Activated effector memory CD4-positive, alpha-beta T cell treated with Interleukin-2 at 50 U/mL for 16 hours (primary cell): Measurements from ENCODE around the gene ALKBH3.

ENCODE experiments used
- DNase-seq: peaks from one replicate; pipeline ENCODE4 v3.0.0-alpha.2; 2020

ALKBH3 gene

DNA sequence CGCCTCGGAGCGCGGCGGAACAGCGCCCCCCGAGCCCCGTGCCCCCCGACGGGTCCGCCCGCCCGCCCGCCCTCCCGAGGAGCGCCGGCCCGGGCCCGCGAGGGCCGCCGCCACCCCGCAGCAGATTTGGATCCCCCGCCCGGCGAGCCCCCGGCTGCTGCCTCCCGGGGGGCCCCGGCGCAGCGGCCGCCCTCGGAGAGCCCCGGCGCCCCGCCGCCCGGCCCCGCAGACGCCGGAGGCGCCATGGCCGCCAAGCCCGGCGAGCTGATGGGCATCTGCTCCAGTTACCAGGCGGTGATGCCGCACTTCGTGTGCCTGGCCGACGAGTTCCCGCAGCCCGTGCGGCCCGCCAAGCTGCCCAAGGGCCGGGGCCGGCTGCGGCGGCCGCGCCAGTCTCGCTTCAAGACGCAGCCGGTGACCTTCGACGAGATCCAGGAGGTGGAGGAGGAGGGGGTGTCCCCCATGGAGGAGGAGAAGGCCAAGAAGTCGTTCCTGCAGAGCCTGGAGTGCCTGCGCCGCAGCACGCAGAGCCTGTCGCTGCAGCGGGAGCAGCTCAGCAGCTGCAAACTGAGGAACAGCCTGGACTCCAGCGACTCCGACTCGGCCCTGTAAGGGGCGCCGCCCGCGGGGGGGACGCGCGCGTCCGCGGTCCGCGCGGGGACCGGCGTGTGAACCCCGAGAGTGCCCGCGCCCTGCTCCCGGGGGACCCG is 62.2 kb downstream of the ALKBH3 start:
- no peak for DNase-seq

DNA sequence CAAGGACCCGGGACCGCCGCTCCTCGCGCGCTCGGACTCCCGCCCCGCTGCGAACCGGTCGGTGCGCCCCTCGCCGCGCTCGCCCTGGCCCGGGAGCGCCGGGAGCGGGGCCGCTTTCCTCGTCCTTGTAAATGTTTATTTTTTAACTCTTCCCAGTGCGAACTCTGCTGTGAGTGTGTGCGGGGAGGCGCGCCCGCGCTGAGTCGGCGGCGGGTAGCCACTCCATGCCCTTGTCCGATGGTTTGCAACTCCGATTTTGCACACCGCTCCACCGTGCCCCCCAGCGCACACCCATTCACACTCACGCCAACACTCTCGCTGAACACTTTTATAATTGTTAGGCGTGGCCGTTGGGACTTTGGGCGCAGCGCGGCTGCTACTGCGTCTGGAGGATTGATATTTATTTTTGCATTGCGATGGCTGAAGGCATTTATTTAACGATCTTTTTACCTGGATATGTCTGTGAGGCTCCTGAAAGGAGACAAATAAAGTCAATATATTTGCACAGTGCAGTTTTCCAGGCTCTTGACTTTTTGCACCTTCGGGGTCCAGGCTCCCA is 62.8 kb downstream of the ALKBH3 start:
- no peak for DNase-seq

DNA sequence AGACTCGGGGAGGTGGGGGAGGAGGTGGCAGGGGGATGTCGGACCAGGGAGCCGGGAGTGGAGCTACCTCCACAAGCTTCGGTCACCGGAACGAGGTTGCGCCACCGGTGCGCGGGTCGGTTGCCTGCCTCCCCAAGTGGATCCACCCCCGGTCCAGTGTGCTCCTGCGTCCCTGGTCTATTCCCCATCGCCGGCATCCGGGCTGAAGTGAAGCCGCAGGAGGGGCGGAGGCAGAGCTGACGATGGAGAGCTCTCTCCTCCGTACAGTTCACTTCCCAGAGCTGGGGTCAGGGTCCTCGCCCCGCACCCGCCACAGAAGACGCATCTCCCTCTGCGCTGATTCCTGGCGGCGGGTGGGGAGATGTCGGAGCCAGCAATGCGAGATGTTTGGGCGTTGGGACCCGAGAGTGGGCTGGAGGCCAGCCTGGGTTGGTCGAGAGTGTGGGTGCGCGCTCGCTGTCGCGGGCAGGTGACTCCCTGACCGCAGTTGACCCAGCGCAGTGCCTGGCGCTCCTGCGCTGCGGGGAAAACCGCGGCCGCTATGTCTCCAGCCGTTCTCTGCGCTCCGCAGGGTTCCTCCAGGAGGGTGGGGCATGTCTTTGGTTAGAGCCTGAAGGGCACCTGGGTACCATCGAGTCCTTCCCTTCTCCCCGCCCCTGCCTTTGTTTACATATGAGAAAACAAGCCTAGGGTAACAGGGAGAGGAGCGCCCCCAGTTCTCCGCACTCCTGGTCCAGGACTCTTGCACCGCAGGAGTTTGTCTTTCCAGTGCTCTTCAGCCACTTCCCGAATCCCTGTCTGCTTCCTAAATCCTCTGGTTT is 63.5 kb downstream of the ALKBH3 start:
- DNase-seq = no peak

DNA sequence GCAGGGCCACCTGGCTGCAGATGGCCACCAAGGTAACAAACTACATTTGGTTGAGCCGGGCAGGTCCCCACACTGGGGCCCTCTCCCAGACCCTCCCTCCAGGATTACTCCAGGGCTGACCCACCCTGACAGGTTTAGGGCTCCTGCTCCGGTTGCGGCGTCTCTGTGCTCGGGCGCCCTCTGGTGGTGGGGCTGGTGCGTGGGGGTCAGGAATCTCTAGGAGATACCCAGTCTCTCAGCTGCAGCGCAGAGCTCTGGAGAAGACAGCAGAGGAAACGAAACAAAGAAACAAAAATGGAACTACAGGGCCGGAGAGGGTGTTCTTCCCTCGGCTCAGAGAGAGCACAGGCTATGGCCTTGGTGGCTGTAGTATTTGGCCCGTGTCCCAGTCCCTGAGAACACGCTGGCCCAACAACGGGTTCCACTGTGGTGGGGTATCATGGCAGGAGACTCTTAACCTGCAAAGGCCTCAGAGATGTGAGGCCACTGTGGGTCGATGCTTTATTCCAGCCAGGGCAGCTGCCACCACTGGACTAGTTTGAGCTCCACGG is 64.2 kb downstream of the ALKBH3 start:
- DNase-seq = peak; percentile 23

DNA sequence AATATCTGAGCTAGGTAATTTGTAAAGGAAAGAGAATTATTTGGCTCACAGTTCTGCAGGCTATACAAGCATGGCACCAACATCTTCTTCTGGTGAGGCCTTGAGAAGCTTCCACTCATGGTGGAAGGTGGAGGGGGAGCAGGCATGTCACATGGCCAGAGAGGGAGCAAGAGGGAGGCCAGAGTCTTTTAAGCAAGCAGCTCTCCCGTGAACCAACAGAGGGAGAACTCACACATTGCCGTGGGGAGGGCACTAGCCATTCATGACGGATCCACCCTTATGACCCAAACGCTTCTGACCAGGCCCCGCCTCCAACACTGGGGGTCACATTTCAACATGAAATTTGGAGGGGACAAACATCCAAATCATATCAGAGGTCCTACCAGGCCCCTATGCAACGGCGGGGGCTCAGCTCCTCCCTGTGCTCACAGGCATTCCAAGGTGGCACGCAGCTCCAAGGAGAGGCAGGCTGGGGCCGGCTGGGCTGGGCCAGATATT is 66.4 kb downstream of the ALKBH3 start:
- DNase-seq = no peak

DNA sequence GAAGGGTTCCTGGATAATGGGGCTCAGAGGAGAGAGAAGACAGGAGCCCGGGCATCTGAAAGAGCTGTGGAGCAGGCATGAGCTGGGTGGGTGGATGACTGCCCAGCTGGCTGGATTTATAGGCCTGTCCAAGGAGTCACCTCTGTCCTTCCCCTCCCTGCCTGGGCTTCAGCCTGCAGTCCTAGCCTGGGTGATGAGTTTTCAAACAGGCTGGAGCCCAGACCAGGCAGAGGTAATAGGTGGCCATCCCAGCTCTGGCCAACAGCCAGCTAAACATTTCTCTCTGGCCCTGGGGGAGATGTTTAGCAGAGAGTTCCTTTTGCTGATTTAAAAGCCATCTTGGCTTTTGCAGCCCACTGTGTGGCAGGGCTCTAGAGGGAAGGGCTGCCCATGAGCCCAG is 67.2 kb downstream of the ALKBH3 start:
- DNase-seq = no peak

DNA sequence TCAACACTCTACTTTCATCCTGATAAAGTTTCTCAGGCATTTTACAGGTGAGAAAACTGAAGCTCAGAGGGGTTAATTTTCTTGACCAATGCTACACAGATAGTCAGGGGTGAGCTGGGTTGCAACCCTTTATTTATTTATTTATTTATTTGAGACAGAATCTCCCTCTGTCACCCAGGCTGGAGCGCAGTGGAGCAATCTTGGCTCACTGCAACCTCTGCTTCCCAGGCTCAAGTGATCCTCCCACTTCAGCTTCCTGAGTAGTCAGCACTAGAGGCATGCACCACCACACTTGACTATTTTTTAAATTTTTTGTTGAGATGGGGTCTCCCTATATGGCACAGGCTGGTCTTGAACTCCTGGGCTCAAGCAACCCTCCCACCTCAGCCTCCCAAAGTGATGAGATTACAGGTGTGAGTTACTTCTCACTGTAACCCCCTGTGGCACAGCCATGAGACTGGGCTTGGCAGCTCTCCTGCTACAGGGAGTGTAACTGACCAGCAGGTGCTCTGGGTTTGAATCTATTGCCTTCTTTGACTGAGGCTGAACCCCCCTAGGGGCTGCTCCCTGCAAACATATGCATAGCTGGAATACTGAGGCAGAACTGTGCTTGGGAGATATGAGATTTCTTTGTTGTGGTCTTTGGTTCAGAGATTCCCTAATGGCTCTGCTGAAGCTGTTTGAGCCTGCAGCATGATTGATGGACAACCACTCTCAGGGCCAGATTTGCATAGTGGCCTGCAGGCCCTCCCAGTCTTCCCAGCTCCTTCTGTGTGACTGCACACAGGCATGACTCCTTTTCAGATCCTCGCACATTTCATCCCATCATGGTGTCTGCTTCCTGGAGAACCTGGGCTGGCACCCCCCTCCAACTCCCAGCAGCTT is 68.0 kb downstream of the ALKBH3 start:
- DNase-seq = no peak

DNA sequence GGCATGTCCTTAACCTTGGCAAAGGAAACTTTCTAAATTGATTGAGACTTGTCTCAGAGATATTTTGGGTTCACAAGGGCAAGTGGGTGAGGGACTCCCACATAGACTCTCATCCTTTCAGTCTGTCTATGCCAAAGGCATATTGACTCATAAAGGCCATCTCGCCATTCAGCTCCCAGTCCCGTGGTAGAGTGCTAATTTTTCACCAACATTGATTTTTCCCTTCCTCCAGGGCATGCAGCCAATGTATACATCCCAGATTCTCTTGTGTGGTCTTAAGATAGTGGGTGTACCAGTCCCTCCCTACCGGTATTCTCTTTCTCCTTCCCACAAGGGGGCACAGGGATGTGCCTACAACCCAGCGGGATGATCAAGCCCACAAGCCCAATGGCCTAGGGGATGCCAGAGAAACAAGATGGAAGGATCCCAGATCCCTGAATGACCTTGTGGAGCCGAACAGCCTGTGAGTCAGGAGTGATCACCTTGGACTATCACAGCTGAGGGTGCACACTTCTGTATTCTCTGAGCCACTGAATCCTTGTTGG is 69.8 kb downstream of the ALKBH3 start:
- no peak for DNase-seq

DNA sequence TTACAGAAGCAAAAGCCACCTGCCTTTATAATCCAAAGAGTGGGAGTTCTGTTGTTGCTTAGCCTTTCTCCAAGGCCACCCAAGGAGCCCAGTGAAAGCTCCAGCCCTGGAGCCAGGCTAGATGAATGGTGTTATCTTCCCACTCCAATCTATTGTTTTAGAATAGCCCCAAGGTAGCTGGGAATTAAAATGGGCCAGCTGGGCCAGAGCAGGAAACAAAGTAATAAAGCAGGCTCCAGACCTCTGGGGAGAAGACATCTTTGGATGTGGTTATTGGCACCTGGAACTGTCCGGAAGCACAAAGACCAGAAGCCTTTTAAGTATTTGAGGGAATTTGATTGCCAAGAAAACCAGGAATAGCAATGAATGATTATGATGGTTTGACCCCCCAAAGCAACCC is 70.6 kb downstream of the ALKBH3 start:
- no peak for DNase-seq

DNA sequence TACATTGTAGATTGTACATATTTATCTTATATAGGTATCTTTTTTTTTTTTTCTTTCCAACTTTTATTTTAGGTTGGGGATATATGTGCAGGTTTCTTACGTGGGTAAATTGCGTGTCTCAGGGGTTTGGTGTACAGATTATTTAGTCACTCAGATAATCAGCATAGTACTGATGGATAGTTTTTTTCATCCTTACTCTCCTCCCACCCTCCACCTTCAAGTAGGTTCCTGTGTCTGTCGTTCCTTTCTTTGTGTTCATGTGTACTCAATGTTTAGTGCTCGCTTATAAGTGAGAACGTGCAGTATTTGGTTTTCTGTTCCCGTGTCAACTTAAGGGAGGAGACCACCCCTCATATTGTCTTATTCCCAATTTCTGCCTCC is 71.4 kb downstream of the ALKBH3 start:
- no peak for DNase-seq

DNA sequence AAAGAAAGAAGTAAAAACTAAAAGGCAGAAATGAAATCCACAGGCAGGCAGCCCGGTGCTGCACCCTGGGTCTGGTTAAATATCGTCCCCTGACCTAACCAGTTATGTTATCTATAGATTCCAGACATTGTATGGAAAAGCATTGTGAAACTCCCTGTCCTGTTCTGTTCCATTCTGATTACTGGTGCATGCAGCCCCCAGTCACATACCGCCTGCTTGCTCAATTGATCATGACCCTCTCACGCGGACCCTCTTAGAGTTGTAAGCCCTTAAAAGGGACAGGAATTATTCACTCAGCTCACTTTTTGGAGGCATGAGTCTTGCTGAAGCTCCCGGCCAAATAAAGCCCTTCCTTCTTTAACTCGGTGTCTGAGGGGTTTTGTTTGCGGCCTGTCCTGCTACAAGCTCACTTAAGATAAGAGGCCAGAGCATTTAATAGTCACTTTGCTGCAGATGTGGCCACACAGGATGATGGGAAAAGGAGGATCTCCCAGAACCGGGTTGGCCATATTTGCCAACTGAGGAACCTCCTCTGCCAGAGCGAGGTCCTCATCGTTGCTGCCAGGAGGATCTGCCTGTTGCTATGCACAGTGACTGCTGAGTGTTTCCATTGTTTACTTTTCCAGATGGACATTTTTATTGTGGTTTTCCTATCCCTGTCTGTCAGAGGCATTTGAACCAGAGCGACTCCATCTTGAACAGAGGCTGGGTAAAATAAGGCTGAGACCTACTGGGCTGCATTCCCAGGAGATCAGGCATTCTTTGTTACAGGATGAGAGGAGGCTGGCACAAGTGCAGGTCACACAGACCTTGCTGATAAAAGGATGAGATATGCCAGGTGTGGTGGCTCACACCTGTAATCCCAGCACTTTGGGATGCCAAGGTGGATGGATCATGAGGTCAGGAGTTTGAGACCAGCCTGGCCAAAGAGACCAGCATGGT is 72.0 kb downstream of the ALKBH3 start:
- no peak for DNase-seq

DNA sequence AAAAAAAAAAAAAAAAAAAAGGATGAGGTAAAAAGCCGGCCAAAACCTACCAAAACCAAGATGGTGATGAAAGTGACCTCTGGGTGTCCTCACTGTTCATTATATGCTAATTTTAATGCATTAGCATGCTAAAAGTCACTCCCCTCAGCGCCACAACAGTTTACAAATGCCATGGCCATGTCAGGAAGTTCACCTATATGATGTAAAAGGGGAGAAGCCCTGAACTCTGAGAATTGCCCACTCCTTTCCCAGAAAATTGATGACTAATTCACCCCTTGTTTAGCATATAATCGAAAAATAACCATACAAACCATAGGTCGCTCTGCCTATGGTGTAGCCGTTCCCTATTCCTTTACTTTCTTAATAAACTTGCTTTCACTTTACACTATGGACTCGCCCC is 72.9 kb downstream of the ALKBH3 start:
- DNase-seq = no peak

DNA sequence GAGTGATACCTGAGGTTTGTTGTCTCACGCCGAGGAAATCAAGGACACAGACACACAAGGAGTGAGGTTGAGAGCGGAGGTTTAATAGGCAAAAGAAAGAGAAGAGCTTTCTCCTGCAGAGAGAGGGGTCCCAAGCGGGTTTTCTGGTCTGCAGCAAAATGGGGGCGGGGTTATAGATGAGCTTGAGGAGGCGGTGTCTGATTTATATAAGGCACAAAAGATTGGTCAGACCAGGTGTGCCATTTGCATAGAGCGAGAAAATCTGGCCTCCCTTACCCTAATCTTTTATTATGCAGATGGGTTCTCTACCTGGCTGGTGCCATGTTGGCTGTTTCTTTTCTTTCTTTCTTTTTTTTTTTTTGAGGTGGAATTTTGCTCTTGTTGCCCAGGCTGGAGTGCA is 73.6 kb downstream of the ALKBH3 start:
- DNase-seq = no peak

DNA sequence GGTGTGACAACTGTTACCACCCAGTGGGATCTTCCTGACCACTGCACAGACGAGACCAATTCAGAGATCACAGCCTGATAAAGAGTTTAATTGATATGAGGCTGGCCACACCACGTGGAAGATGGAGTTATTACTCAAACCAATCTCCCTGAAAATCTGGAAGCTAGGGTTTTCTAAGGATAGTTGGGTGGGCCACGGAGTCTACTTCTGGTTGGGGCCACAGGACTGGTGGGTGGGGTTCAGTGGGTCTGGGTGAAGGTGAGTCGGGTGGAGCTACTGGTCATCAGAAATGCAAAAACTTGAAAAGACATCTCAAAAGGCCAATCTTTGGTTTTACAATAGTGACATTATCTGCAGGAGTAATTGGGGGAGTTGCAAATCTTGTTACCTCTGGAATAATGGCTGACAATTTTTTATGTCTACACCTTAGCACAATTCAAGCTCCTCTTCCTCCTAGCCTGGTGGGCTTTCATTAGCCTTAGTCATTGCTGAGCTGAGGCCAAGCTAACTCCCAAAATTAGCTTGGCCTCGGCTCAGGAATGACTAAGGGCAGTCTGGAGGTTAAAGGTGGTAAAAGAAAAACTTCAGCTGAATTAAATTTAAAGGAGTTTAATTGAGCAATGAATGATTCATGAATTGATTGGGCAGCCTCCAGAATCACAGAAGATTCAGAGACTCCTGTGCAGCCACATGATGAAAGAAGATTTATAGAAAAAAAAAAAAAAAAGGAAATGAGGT is 74.9 kb downstream of the ALKBH3 start:
- DNase-seq = no peak

DNA sequence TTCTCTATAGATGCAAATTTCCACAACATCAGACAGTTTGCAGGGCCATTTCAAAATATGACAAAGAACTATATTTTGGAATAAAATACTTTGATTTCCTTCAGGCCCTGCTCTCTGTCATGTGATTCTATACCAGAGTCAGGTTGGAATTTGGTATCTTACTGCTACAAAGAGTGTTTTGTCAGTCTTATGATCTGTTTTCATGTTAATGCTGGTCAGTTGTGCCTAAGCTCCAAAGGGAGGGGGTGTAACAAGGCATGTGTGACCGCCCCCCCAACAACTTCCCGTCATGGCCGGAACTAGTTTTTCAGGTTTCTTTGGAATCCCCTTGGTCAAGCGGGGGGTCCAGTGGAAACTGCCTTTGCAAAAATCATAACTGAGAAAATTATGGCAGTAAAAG is 76.9 kb downstream of the ALKBH3 start:
- DNase-seq = no peak

DNA sequence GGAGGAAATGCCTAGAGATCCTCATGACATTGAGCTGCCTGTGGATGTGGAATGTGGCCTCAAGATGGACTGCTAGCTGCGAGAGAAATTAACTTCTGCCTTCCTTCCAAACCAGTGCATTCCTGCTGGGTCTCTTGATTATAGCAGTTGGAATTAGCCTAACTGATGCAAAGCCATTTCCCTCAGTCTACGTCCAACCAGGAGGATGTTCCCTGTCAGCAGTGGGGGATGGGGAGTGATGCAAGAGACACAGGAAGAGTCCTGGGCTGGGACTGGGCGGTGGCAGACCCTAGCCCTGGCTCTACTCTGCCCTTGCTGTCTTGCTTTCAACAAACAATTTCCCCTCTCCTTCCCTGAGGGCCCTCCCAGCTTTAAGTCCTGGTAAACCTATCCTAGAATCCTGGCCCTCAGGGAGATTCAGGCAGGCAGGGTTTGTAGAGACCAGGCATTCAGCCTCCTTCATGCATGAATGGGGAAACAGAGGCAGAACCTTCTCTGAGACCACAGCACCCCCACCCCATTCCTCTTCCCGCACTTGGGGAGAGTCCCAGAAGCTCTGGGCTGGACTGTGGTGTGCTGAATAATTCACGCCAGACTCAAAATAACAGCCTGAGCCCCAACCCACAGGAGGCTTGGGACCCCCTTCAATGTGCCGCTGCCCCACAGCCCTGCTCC is 78.8 kb downstream of the ALKBH3 start:
- DNase-seq = no peak

DNA sequence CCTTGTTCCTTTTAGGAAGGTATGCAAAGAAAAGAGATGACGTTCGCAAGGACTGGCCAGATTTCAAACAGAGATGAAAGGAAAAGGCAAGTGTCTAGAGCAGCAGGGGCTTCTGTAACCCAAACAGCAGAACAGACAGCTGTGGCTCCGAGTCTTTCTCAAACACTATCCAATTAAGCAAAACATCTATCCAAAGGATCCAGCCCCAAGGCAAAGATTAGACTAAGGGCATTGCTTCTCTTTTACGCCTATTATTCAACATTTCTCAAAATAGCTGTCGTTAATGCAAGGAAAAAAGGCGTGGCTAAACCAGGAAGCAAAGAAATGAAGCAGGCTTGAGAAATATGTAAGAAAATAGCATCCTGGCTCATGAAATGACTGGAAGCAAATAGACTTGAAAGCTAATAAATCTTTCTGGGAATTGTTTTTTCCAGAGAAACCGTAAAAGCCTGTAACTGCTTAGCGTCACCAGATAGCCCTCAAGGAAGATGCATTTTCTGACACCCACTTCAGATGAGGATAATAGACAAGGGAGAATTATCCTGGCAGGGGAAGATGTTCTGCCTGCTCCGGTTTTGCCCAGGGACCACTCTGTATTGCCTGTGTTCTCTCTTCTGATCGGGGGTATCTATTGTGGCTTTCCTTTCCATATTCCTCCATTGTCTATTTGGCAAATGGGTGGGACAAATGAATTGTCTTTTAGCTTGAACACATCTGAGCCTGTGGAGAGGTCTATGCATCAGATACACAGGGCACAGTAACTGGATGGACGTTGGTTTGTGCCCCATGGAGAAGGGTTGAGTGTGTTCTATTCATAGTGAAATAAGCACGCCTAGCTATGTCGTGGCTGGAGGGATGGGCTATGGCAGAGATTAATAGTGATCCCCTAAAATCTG is 82.0 kb downstream of the ALKBH3 start:
- DNase-seq = no peak

DNA sequence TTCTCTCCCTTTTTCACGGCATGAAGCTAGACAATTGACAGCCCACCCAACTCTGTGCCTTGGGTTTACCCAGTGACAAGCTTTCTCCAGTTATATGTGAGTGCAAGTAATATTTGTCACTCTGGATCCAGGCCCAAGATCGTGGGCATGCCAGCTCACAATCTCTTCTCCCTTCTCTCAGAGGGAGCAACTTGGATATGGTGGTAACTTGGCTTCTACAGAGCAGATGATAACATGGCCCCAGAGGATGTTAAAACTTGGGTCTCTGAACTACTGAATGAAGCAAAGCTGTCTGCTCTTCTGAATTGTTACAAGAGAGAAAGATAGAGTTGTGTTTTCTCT is 82.6 kb downstream of the ALKBH3 start:
- no peak for DNase-seq

DNA sequence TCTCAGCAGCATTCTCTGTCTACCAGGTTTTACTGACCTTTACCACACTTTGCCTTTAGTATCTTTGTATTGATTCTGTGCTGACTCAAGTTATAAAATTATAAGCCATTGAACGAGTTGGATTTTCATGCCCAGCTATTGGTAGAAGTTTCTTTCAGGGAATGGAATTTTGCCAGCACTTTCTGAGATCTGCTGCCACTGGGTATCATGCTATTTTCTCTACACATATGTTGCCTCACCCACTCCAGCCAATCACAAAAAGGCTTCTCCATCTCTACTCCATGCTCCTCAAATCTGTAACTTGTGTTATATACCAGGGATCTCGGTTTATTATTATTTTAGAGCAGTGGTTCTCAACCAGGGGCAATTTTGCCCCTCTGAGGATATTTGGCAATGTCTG is 87.0 kb downstream of the ALKBH3 start:
- no peak for DNase-seq
